ENCODE data around the gene LYRM9. TPM values are rescaled to one million over a fixed set of nuclear protein-coding genes. Genes with fewer than 3 reads are reported as not detected.

LYRM9 gene
- total and polyA plus RNA-seq, 9 of the 15 experiments (the other 6 are each of a cell fraction or from before 2014, with no cell fraction given), result 0.98 to 4.7 (median 1.8) TPM

GRCh38 chr17:27907976-27908558 is 14.9 kb upstream of the LYRM9 start (continued):
- TF ChIP-seq ZNF444 (CRISPR knock-in tag; IDR thresholded peaks at IDR 0.05) (peak; percentile 83; the same call in 1 of the 2 replicates), ZNF3 (CRISPR knock-in tag; IDR thresholded peaks at IDR 0.05) (no peak), POLR3G (IDR thresholded peaks at IDR 0.05; ENCODE audit: extremely low read depth, insufficient read length, insufficient replicate concordance) (no peak), SMAD3 (CRISPR knock-in tag; conservative IDR thresholded peaks at IDR 0.05) (peak; percentile 99), POLR2AphosphoS5 (IDR thresholded peaks at IDR 0.05; ENCODE audit: control insufficient read depth, insufficient read depth, low read depth, low read length) (no peak), SRF (CRISPR knock-in tag; IDR thresholded peaks at IDR 0.05) (peak; percentile 85 to 99), PTBP1 (IDR thresholded peaks at IDR 0.05; ENCODE audit: low read depth, low read length) (no peak), ZBTB1 (CRISPR knock-in tag; IDR thresholded peaks at IDR 0.05; ENCODE audit: borderline replicate concordance, low read depth) (no peak), CCAR2 (IDR thresholded peaks at IDR 0.05; ENCODE audit: low read depth, low read length) (no peak), COPS2 (conservative IDR thresholded peaks at IDR 0.05) (no peak), XRCC5 (IDR thresholded peaks at IDR 0.05; ENCODE audit: low read depth, low read length) (no peak), MEF2D (tag; conservative IDR thresholded peaks at IDR 0.05; ENCODE audit: low read depth) (peak; percentile 96), TAL1 (IDR thresholded peaks at IDR 0.05) (no peak), ILK (tag; IDR thresholded peaks at IDR 0.05; ENCODE audit: borderline replicate concordance, low read depth) (peak; percentile 91), DDX20 (tag; IDR thresholded peaks at IDR 0.05; ENCODE audit: low read depth) (peak; percentile 98), CTBP1 (IDR thresholded peaks at IDR 0.05; ENCODE audit: borderline replicate concordance) (no peak), ZNF766 (CRISPR knock-in tag; conservative IDR thresholded peaks at IDR 0.05) (peak; percentile 99), RBM22 (IDR thresholded peaks at IDR 0.05; ENCODE audit: low read depth, low read length, poor library complexity, severe bottlenecking) (no peak), NFYB (IDR thresholded peaks at IDR 0.05; ENCODE audit: extremely low read depth, insufficient read length) (no peak), MNT (conservative IDR thresholded peaks at IDR 0.05) (no peak), SNIP1 (IDR thresholded peaks at IDR 0.05; ENCODE audit: low read depth) (no peak)
- TF ChIP-seq, protein P1, sequence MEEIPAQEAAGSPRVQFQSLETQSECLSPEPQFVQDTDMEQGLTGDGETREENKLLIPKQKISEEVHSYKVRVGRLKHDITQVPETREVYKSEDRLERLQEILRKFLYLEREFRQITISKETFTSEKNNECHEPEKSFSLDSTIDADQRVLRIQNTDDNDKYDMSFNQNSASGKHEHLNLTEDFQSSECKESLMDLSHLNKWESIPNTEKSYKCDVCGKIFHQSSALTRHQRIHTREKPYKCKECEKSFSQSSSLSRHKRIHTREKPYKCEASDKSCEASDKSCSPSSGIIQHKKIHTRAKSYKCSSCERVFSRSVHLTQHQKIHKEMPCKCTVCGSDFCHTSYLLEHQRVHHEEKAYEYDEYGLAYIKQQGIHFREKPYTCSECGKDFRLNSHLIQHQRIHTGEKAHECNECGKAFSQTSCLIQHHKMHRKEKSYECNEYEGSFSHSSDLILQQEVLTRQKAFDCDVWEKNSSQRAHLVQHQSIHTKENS (CRISPR knock-in tag; IDR thresholded peaks at IDR 0.05), result no peak
- TF ChIP-seq, protein P2, sequence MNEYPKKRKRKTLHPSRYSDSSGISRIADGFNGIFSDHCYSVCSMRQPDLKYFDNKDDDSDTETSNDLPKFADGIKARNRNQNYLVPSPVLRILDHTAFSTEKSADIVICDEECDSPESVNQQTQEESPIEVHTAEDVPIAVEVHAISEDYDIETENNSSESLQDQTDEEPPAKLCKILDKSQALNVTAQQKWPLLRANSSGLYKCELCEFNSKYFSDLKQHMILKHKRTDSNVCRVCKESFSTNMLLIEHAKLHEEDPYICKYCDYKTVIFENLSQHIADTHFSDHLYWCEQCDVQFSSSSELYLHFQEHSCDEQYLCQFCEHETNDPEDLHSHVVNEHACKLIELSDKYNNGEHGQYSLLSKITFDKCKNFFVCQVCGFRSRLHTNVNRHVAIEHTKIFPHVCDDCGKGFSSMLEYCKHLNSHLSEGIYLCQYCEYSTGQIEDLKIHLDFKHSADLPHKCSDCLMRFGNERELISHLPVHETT (CRISPR knock-in tag; conservative IDR thresholded peaks at IDR 0.05 in 1 of 2, IDR thresholded peaks at IDR 0.05 in 1 of 2), result peak in 1 of 2 experiments; percentile 95; a peak in 2 of 4 replicates

All from K562 (cell line).